ENCODE data around the gene KCNG1. TPM values are rescaled to one million over a fixed set of nuclear protein-coding genes. Genes with fewer than 3 reads are reported as not detected.

Gene KCNG1
- total RNA-seq, 1 donor from 2014 or later = 7.8 TPM

DNA sequence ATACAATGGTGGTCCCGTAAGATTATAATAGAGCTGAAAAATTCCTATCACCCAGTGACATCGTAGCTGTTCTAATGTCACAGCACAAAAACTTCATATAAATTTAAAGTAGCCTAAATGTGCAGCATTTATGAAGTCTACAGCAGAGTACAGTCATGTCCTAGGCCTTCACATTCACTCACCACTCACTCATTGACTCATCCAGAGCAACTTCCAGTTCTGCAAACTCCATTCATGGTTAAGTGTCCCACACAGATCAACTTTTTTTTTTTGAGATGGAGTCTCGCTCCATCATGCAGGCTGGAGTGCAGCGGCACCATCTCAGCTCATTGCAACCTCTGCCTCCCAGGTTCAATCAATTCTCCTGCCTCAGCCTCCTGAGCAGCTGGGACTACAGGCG lies 20.9 kb upstream of the KCNG1 start:
- no peak for TF ChIP-seq CTCF (IDR thresholded peaks at IDR 0.05; ENCODE audit: unreplicated experiment)
- Mint-ChIP-seq H3K4me3 (ENCODE audit: low read depth) (no peak overlapping the region), H3K36me3 (ENCODE audit: insufficient read depth) (no peaks in the 10 kb centered on the region), H3K27ac (no peak overlapping the region), H3K27me3 (no peaks in the 10 kb centered on the region), H3K9me3 (ENCODE audit: low read depth) (peaks cover 8% of the 10 kb centered on the region), H3K4me1 (ENCODE audit: low read depth) (no peaks in the 10 kb centered on the region)
- no peak for DNase-seq (ENCODE audit: low spot score, unreplicated experiment)

DNA sequence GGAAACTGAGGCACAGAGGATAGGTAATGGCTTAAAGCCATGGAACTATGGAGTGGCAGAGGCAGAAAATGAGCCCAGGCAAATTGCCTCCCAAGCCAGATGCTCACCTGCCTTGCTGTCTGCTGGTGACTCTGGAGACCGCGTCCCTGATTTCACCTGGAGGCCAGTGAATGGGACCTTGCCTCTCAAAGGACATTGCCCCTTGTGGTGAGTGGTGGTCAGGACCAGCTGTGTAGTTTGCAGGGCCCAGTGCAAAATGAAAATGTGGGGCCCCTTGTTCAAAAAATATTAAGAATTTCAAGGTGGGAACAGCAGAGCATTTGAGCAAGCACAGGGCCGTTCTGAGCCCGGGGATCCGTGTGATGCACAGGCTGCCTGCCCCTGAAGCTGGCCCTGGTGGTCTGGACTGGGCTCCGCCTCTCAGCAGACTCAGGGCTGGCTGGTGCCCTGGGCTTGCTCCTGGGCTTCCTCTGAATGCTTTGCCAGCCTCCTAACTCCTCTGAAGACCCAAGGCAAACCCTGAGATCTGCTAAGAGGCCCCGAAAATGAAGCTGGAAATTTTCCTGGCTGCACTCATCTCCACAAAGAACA lies 19.8 kb upstream of the KCNG1 start:
- DNase-seq (ENCODE audit: low spot score, unreplicated experiment) = no peak
- Mint-ChIP-seq H3K27me3 (no peaks in the 10 kb centered on the region), H3K4me1 (ENCODE audit: low read depth) (no peaks in the 10 kb centered on the region), H3K27ac (no peak overlapping the region), H3K36me3 (ENCODE audit: insufficient read depth) (no peaks in the 10 kb centered on the region), H3K9me3 (ENCODE audit: low read depth) (peaks cover 8% of the 10 kb centered on the region), H3K4me3 (ENCODE audit: low read depth) (no peak overlapping the region)
- TF ChIP-seq CTCF (IDR thresholded peaks at IDR 0.05; ENCODE audit: unreplicated experiment) = peak; percentile 57

DNA sequence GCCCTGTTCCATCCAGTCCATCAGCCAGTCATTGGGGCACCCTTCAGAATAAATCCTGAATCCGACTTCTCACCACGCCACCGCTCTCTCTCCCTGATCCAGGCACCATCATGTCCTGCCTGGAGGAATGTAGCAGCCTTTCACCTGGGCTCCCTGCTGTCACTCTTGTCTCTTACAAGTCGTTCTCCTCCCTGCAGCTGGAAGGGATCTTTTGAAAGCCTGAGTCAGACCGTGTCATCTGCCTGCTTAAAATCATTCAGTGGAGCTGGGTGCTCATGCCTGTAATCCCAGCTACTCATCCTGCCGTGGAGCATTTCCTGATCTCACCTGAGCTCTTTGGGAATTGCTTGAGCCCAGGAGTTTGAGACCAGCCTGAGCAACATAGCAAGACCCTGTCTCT lies 19.2 kb upstream of the KCNG1 start:
- H3K9me3 Mint-ChIP-seq (ENCODE audit: low read depth) = peaks cover 8% of the 10 kb centered on the region
- H3K4me1 Mint-ChIP-seq (ENCODE audit: low read depth) = no peaks in the 10 kb centered on the region
- H3K27me3 Mint-ChIP-seq = no peaks in the 10 kb centered on the region
- no peaks in the 10 kb centered on the region for H3K36me3 Mint-ChIP-seq (ENCODE audit: insufficient read depth)
- DNase-seq (ENCODE audit: low spot score, unreplicated experiment) = no peak
- no peak for TF ChIP-seq CTCF (IDR thresholded peaks at IDR 0.05; ENCODE audit: unreplicated experiment)
- no peak overlapping the region for H3K4me3 Mint-ChIP-seq (ENCODE audit: low read depth)
- H3K27ac Mint-ChIP-seq = no peak overlapping the region

GRCh38 chr20:51037532-51038115 lies 14.7 kb upstream of the KCNG1 start:
- no peak overlapping the region for H3K4me3 Mint-ChIP-seq (ENCODE audit: low read depth)
- H3K9me3 Mint-ChIP-seq (ENCODE audit: low read depth) = no peaks in the 10 kb centered on the region
- peaks cover 8% of the 10 kb centered on the region for H3K27me3 Mint-ChIP-seq
- no peaks in the 10 kb centered on the region for H3K4me1 Mint-ChIP-seq (ENCODE audit: low read depth)
- H3K27ac Mint-ChIP-seq = no peak overlapping the region
- H3K36me3 Mint-ChIP-seq (ENCODE audit: insufficient read depth) = no peaks in the 10 kb centered on the region
- TF ChIP-seq CTCF (IDR thresholded peaks at IDR 0.05; ENCODE audit: unreplicated experiment) = no peak
- DNase-seq (ENCODE audit: low spot score, unreplicated experiment) = no peak

GRCh38 chr20:51036827-51037531 lies 14.1 kb upstream of the KCNG1 start:
- H3K4me3 Mint-ChIP-seq (ENCODE audit: low read depth) = no peak overlapping the region
- H3K4me1 Mint-ChIP-seq (ENCODE audit: low read depth) = no peaks in the 10 kb centered on the region
- no peak overlapping the region for H3K27ac Mint-ChIP-seq
- no peak for DNase-seq (ENCODE audit: low spot score, unreplicated experiment)
- H3K36me3 Mint-ChIP-seq (ENCODE audit: insufficient read depth) = no peaks in the 10 kb centered on the region
- no peak for TF ChIP-seq CTCF (IDR thresholded peaks at IDR 0.05; ENCODE audit: unreplicated experiment)
- H3K27me3 Mint-ChIP-seq = peaks cover 11% of the 10 kb centered on the region
- no peaks in the 10 kb centered on the region for H3K9me3 Mint-ChIP-seq (ENCODE audit: low read depth)

Data from progenitor cell of endocrine pancreas (in vitro differentiated cells).